ENCODE measurements around the gene COG7. TPM values are rescaled to one million over a fixed set of nuclear protein-coding genes. Genes with fewer than 3 reads are reported as not detected.

The COG7 gene
- total RNA-seq, 1 experiment from 2014 or later, result 22.6 TPM

DNA sequence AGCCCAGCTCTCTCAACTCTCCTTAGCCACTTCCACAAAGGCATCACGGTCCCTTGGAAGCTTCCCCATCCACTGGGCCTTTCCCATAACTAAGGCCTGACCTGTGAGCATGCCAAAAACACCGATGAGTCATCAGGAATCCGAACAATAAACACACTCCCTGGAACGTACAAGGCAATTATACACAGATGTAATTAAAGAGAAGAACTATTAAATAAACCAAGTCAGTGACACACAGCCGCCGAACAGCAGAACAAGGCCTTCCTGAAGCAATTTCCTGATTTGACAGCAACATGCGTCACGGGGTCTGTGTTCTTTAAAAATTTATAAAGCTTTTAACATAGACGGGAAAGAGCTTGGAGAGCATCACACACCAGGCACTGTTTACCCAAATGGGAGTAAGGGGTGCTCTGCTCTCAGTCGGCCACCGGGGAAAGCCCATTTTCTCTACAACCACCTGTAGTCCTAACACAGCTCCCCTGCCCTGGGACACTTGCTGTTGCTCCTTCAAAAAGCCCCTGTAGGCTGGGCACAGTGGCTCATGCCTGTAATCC lies 29.4 kb downstream of the COG7 start:
- DNase-seq (ENCODE audit: low spot score) (no peak), ATAC-seq (peak; percentile 66)
- no peaks in the 10 kb centered on the region for H3K27me3 Mint-ChIP-seq (ENCODE audit: low read depth)
- peak overlapping the region; percentile 46 for H3K27ac Mint-ChIP-seq
- CTCF ChIA-PET, result interaction anchor here (1.3 to 4.2 kb wide), 2 partner anchors 12 to 128 kb away, joined by 4 to 40 read pairs; no protein-coding TSS in a partner anchor
- TF ChIP-seq ZNF423 (CRISPR knock-in tag; IDR thresholded peaks at IDR 0.05) (no peak), MXD4 (CRISPR knock-in tag; IDR thresholded peaks at IDR 0.05; ENCODE audit: borderline replicate concordance) (no peak)
- no peak overlapping the region for H3K4me3 Mint-ChIP-seq
- no peaks in the 10 kb centered on the region for H3K9me3 Mint-ChIP-seq
- H3K4me1 Mint-ChIP-seq, result peaks cover 12% of the 10 kb centered on the region
- POLR2A ChIA-PET, result no interaction called here
- peaks cover 20% of the 10 kb centered on the region for H3K36me3 Mint-ChIP-seq

DNA sequence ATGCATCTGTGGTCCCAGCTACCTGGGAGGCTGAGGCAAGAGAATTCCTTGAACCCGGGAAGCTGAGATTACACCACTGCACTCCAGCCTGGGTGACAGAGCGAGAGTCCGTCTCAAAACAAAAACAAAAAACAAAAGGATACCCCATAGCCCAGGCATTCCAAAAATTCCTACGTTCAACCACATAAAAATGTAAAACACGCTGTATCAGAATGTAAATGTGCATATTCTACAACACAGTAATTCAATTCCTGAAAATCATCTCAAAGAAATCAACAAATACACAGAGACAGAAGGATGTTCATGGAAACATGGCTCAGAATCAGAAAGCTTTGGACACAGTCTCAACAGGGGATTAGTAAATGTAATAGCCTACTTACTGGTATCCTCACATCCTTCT lies 33.0 kb downstream of the COG7 start:
- ChIA-PET POLR2A (interaction anchor here (0.7 to 1.4 kb wide), 2 partner anchors 20 to 1009 kb away, joined by 4 to 6 read pairs; no protein-coding TSS in a partner anchor), CTCF (interaction anchor here (0.9 to 1.8 kb wide), 3 partner anchors 15 to 233 kb away, joined by 3 to 16 read pairs (median 4); no protein-coding TSS in a partner anchor)
- DNase-seq (ENCODE audit: low spot score) (no peak), ATAC-seq (no peak)
- Mint-ChIP-seq H3K4me1 (peaks cover 9% of the 10 kb centered on the region), H3K36me3 (peaks cover 21% of the 10 kb centered on the region; the same call in 1 of the 2 replicates), H3K9me3 (no peaks in the 10 kb centered on the region), H3K27me3 (ENCODE audit: low read depth) (no peaks in the 10 kb centered on the region), H3K4me3 (no peak overlapping the region), H3K27ac (peak overlapping the region; percentile 18)
- TF ChIP-seq FOXJ3 (CRISPR knock-in tag; IDR thresholded peaks at IDR 0.05; ENCODE audit: borderline replicate concordance) (no peak), ZNF671 (CRISPR knock-in tag; IDR thresholded peaks at IDR 0.05) (no peak), ZNF416 (CRISPR knock-in tag; IDR thresholded peaks at IDR 0.05) (no peak), ZNF317 (CRISPR knock-in tag; IDR thresholded peaks at IDR 0.05; ENCODE audit: borderline replicate concordance, low read depth) (no peak), ESRRA (CRISPR knock-in tag; IDR thresholded peaks at IDR 0.05; ENCODE audit: borderline replicate concordance) (no peak), CREB1 (CRISPR knock-in tag; IDR thresholded peaks at IDR 0.05) (no peak), ETV6 (CRISPR knock-in tag; IDR thresholded peaks at IDR 0.05) (no peak), NR3C1 (CRISPR knock-in tag; conservative IDR thresholded peaks at IDR 0.05; ENCODE audit: low read depth) (no peak), SP1 (CRISPR knock-in tag; conservative IDR thresholded peaks at IDR 0.05) (no peak), ZNF121 (CRISPR knock-in tag; IDR thresholded peaks at IDR 0.05) (no peak), NFE2L1 (CRISPR knock-in tag; IDR thresholded peaks at IDR 0.05) (no peak), GABPB1 (CRISPR knock-in tag; IDR thresholded peaks at IDR 0.05) (no peak), KAT7 (CRISPR knock-in tag; IDR thresholded peaks at IDR 0.05; ENCODE audit: borderline replicate concordance) (no peak), MXD4 (CRISPR knock-in tag; IDR thresholded peaks at IDR 0.05; ENCODE audit: borderline replicate concordance) (no peak)
- TF ChIP-seq, protein P1, sequence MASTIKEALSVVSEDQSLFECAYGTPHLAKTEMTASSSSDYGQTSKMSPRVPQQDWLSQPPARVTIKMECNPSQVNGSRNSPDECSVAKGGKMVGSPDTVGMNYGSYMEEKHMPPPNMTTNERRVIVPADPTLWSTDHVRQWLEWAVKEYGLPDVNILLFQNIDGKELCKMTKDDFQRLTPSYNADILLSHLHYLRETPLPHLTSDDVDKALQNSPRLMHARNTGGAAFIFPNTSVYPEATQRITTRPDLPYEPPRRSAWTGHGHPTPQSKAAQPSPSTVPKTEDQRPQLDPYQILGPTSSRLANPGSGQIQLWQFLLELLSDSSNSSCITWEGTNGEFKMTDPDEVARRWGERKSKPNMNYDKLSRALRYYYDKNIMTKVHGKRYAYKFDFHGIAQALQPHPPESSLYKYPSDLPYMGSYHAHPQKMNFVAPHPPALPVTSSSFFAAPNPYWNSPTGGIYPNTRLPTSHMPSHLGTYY (CRISPR knock-in tag; IDR thresholded peaks at IDR 0.05), result no peak
- TF ChIP-seq, protein P2, sequence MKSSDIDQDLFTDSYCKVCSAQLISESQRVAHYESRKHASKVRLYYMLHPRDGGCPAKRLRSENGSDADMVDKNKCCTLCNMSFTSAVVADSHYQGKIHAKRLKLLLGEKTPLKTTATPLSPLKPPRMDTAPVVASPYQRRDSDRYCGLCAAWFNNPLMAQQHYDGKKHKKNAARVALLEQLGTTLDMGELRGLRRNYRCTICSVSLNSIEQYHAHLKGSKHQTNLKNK (CRISPR knock-in tag; IDR thresholded peaks at IDR 0.05), result no peak
- TF ChIP-seq, protein P3, sequence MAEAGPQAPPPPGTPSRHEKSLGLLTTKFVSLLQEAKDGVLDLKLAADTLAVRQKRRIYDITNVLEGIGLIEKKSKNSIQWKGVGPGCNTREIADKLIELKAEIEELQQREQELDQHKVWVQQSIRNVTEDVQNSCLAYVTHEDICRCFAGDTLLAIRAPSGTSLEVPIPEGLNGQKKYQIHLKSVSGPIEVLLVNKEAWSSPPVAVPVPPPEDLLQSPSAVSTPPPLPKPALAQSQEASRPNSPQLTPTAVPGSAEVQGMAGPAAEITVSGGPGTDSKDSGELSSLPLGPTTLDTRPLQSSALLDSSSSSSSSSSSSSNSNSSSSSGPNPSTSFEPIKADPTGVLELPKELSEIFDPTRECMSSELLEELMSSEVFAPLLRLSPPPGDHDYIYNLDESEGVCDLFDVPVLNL (CRISPR knock-in tag; IDR thresholded peaks at IDR 0.05; ENCODE audit: borderline replicate concordance, low read depth), result no peak
- TF ChIP-seq, protein P4, sequence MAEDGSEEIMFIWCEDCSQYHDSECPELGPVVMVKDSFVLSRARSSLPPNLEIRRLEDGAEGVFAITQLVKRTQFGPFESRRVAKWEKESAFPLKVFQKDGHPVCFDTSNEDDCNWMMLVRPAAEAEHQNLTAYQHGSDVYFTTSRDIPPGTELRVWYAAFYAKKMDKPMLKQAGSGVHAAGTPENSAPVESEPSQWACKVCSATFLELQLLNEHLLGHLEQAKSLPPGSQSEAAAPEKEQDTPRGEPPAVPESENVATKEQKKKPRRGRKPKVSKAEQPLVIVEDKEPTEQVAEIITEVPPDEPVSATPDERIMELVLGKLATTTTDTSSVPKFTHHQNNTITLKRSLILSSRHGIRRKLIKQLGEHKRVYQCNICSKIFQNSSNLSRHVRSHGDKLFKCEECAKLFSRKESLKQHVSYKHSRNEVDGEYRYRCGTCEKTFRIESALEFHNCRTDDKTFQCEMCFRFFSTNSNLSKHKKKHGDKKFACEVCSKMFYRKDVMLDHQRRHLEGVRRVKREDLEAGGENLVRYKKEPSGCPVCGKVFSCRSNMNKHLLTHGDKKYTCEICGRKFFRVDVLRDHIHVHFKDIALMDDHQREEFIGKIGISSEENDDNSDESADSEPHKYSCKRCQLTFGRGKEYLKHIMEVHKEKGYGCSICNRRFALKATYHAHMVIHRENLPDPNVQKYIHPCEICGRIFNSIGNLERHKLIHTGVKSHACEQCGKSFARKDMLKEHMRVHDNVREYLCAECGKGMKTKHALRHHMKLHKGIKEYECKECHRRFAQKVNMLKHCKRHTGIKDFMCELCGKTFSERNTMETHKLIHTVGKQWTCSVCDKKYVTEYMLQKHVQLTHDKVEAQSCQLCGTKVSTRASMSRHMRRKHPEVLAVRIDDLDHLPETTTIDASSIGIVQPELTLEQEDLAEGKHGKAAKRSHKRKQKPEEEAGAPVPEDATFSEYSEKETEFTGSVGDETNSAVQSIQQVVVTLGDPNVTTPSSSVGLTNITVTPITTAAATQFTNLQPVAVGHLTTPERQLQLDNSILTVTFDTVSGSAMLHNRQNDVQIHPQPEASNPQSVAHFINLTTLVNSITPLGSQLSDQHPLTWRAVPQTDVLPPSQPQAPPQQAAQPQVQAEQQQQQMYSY (CRISPR knock-in tag; IDR thresholded peaks at IDR 0.05), result no peak
- TF ChIP-seq, protein P5, sequence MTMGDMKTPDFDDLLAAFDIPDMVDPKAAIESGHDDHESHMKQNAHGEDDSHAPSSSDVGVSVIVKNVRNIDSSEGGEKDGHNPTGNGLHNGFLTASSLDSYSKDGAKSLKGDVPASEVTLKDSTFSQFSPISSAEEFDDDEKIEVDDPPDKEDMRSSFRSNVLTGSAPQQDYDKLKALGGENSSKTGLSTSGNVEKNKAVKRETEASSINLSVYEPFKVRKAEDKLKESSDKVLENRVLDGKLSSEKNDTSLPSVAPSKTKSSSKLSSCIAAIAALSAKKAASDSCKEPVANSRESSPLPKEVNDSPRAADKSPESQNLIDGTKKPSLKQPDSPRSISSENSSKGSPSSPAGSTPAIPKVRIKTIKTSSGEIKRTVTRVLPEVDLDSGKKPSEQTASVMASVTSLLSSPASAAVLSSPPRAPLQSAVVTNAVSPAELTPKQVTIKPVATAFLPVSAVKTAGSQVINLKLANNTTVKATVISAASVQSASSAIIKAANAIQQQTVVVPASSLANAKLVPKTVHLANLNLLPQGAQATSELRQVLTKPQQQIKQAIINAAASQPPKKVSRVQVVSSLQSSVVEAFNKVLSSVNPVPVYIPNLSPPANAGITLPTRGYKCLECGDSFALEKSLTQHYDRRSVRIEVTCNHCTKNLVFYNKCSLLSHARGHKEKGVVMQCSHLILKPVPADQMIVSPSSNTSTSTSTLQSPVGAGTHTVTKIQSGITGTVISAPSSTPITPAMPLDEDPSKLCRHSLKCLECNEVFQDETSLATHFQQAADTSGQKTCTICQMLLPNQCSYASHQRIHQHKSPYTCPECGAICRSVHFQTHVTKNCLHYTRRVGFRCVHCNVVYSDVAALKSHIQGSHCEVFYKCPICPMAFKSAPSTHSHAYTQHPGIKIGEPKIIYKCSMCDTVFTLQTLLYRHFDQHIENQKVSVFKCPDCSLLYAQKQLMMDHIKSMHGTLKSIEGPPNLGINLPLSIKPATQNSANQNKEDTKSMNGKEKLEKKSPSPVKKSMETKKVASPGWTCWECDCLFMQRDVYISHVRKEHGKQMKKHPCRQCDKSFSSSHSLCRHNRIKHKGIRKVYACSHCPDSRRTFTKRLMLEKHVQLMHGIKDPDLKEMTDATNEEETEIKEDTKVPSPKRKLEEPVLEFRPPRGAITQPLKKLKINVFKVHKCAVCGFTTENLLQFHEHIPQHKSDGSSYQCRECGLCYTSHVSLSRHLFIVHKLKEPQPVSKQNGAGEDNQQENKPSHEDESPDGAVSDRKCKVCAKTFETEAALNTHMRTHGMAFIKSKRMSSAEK (CRISPR knock-in tag; IDR thresholded peaks at IDR 0.05; ENCODE audit: borderline replicate concordance), result no peak
